Loucy (cell line): ENCODE results near the gene CLMN.

Experiments
- H2AFZ ChIP-seq: fragments of 200-600 bp; sonication (generic); 2 replicates; pipeline ENCODE4 v1.6.0; 2016; ENCODE audit warnings: antibody characterized with exemption, mild to moderate bottlenecking, low read length, moderate library complexity
- H3F3A ChIP-seq: fragments of 200-600 bp; 2 replicates; pipeline ENCODE4 v1.6.0; 2016; ENCODE audit warnings: antibody characterized with exemption, low read depth, mild to moderate bottlenecking
- H3K27me3 ChIP-seq: fragments of 200-600 bp; sonication (generic); 2 replicates; pipeline ENCODE4 v1.6.1; 2014; ENCODE audit warnings: low read length, mild to moderate bottlenecking; ENCODE audit not compliant: insufficient read depth, poor library complexity, severe bottlenecking
- H3K36me3 ChIP-seq: fragments of 200-600 bp; sonication (generic); 2 replicates; pipeline ENCODE4 v1.6.1; 2016; ENCODE audit warnings: low read length; ENCODE audit not compliant: insufficient read depth
- H3K4me1 ChIP-seq: fragments of 200-600 bp; sonication (generic); 2 replicates; pipeline ENCODE4 v1.5.1; 2014; ENCODE audit warnings: low read length, mild to moderate bottlenecking; ENCODE audit not compliant: insufficient read depth, poor library complexity, severe bottlenecking
- H3K4me2 ChIP-seq: fragments of 200-600 bp; sonication (generic); 2 replicates; pipeline ENCODE4 v1.6.0; 2014; ENCODE audit warnings: antibody characterized with exemption, low read length, low read depth, mild to moderate bottlenecking; ENCODE audit not compliant: poor library complexity, severe bottlenecking
- H3K4me3 ChIP-seq: fragments of 200-600 bp; sonication (generic); 2 replicates; pipeline ENCODE4 v1.5.1; 2014; ENCODE audit warnings: low read length, mild to moderate bottlenecking, mixed read lengths; ENCODE audit not compliant: poor library complexity, severe bottlenecking
- H3K79me2 ChIP-seq: fragments of 200-600 bp; sonication (generic); 2 replicates; pipeline ENCODE4 v1.6.1; 2014; ENCODE audit warnings: low read length; ENCODE audit not compliant: insufficient read depth
- H3K9ac ChIP-seq: fragments of 200-600 bp; sonication (generic); 2 replicates; pipeline ENCODE4 v1.6.0; 2014; ENCODE audit warnings: mild to moderate bottlenecking, low read depth, low read length, moderate library complexity; ENCODE audit not compliant: poor library complexity, severe bottlenecking
- H3K9me2 ChIP-seq: fragments of 200-600 bp; sonication (generic); replicated peaks from 2 replicates; pipeline ENCODE4 v1.6.1; 2016; ENCODE audit warnings: low read depth, low read length, mixed read lengths
- H3K9me3 ChIP-seq: fragments of 200-600 bp; sonication (generic); 2 replicates; pipeline ENCODE4 v1.6.1; 2014; ENCODE audit warnings: mild to moderate bottlenecking, antibody characterized with exemption, low read length, low read depth; ENCODE audit not compliant: insufficient read depth
- H4K20me1 ChIP-seq: fragments of 200-600 bp; sonication (generic); 2 replicates; pipeline ENCODE4 v1.6.0; 2014; ENCODE audit warnings: antibody characterized with exemption, low read length, mild to moderate bottlenecking; ENCODE audit not compliant: insufficient read depth, poor library complexity, severe bottlenecking
- EZH2phosphoT487 ChIP-seq: fragments of 200-600 bp; IDR thresholded peaks from 2 replicates; pipeline ENCODE4 v1.6.1; 2018; ENCODE audit warnings: antibody characterized with exemption, mild to moderate bottlenecking, moderate library complexity, borderline replicate concordance
- TF ChIP-seq, protein P1 (sequence below): fragments of 200-600 bp; sonication (generic); conservative IDR thresholded peaks from 2 replicates; pipeline ENCODE4 v1.5.1; 2014; ENCODE audit warnings: mild to moderate bottlenecking, antibody characterized with exemption, low read length

CLMN gene

DNA sequence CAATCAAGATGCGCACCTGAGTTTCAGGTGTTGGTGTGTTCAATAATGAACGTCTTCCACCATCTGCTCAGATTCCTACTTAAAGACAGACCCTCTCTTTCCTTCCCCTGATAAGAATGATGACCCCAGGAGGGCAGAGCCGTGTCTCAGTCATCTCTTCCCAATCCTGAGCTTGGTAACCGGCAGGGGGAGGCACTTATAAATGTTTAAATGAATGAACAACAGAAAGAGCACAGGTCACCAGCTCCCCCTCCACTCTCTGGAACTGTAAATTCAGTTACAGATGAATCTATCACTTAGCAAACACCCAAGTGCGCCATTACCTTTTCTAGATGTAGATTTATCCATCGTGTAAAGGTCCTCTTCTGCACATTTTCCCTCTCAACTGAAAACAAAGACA lies 90.0 kb downstream of the CLMN start:
- Histone ChIP-seq H3K9ac (no peak overlapping the region), H3K9me3 (no peaks in the 10 kb centered on the region), H3K27me3 (no peaks in the 10 kb centered on the region), H3K9me2 (no peaks in the 10 kb centered on the region), H3K79me2 (no peaks in the 10 kb centered on the region), H4K20me1 (no peaks in the 10 kb centered on the region), H3F3A (no peaks in the 10 kb centered on the region), H3K4me1 (no peaks in the 10 kb centered on the region), H3K4me2 (no peak overlapping the region), H2AFZ (no peak overlapping the region), H3K36me3 (no peaks in the 10 kb centered on the region), H3K4me3 (no peak overlapping the region)
- TF ChIP-seq EZH2phosphoT487 = no peak
- TF ChIP-seq, protein P1, sequence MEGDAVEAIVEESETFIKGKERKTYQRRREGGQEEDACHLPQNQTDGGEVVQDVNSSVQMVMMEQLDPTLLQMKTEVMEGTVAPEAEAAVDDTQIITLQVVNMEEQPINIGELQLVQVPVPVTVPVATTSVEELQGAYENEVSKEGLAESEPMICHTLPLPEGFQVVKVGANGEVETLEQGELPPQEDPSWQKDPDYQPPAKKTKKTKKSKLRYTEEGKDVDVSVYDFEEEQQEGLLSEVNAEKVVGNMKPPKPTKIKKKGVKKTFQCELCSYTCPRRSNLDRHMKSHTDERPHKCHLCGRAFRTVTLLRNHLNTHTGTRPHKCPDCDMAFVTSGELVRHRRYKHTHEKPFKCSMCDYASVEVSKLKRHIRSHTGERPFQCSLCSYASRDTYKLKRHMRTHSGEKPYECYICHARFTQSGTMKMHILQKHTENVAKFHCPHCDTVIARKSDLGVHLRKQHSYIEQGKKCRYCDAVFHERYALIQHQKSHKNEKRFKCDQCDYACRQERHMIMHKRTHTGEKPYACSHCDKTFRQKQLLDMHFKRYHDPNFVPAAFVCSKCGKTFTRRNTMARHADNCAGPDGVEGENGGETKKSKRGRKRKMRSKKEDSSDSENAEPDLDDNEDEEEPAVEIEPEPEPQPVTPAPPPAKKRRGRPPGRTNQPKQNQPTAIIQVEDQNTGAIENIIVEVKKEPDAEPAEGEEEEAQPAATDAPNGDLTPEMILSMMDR = no peak

DNA sequence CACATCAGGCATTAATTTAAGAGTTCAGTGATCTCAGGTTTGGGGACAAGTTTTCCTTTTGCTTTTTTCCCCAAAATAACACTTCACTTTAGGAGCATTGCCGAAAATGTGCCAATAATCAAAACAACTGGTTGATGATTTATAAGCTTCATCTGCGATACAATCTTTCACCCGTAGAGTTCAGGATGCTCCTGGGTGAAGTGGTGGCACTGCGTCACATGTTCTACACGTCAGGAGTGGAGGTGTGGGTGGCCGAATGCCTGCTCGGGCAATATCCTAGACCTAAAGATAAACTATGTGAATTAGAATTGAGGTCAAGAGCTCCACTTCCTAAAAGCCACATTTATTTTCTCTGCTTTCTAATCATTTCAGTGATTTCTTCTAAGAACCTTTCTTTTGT lies 91.5 kb downstream of the CLMN start:
- Histone ChIP-seq H4K20me1 (no peaks in the 10 kb centered on the region), H3K36me3 (no peaks in the 10 kb centered on the region), H3F3A (no peaks in the 10 kb centered on the region), H3K4me2 (no peak overlapping the region), H3K79me2 (no peaks in the 10 kb centered on the region), H3K4me3 (no peak overlapping the region), H3K4me1 (no peaks in the 10 kb centered on the region), H2AFZ (no peak overlapping the region), H3K27me3 (no peaks in the 10 kb centered on the region), H3K9me2 (no peaks in the 10 kb centered on the region), H3K9ac (no peak overlapping the region), H3K9me3 (no peaks in the 10 kb centered on the region)
- no peak for TF ChIP-seq EZH2phosphoT487
- TF ChIP-seq, protein P1 = no peak

- H3K79me2 ChIP-seq = no peaks in the 10 kb centered on the region
- no peak overlapping the region for H3K9ac ChIP-seq
- no peaks in the 10 kb centered on the region for H3K9me2 ChIP-seq
- no peaks in the 10 kb centered on the region for H3K4me1 ChIP-seq
- H3K9me3 ChIP-seq = no peaks in the 10 kb centered on the region
- no peaks in the 10 kb centered on the region for H4K20me1 ChIP-seq
- TF ChIP-seq, protein P1 = no peak
- no peak for TF ChIP-seq EZH2phosphoT487
- no peaks in the 10 kb centered on the region for H3F3A ChIP-seq
- H3K4me3 ChIP-seq = no peak overlapping the region
- no peaks in the 10 kb centered on the region for H3K27me3 ChIP-seq
- H2AFZ ChIP-seq = no peak overlapping the region
- no peaks in the 10 kb centered on the region for H3K36me3 ChIP-seq
- no peak overlapping the region for H3K4me2 ChIP-seq
Measured at GRCh38 chr14:95227279-95227860, 92.3 kb downstream of the CLMN start.
